GM12872 (cell line): ENCODE measurements around the gene ACTRT2.

Experiments
- CTCF ChIP-seq: IDR thresholded peaks from 3 replicates; pipeline ENCODE4 v1.5.1; 2011; ENCODE audit warnings: low read depth, mild to moderate bottlenecking, low read length, moderate library complexity; ENCODE audit not compliant: insufficient read depth

The ACTRT2 gene

DNA sequence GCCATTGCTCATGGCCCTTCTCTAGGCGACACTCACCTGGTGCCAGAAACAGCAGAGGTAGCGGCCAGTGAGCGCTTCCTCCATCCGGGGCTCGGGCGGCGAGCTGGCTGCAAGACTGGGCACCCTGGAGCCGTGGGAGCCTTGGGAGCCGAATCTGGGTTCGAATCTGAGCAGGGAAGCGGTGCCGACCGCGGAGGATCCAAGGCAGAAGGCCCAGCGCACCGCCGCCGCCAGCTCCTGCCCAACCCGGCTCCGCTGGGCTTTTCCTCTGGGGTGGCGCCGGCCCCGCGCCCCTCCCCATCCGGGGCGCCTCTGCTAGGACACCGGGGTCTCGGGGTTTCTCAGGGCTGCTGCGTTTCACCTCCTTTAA lies 46.0 kb downstream of the ACTRT2 start:
- TF ChIP-seq CTCF, result no peak

GRCh38 chr1:3067671-3068563 lies 46.6 kb downstream of the ACTRT2 start:
- no peak for TF ChIP-seq CTCF

DNA sequence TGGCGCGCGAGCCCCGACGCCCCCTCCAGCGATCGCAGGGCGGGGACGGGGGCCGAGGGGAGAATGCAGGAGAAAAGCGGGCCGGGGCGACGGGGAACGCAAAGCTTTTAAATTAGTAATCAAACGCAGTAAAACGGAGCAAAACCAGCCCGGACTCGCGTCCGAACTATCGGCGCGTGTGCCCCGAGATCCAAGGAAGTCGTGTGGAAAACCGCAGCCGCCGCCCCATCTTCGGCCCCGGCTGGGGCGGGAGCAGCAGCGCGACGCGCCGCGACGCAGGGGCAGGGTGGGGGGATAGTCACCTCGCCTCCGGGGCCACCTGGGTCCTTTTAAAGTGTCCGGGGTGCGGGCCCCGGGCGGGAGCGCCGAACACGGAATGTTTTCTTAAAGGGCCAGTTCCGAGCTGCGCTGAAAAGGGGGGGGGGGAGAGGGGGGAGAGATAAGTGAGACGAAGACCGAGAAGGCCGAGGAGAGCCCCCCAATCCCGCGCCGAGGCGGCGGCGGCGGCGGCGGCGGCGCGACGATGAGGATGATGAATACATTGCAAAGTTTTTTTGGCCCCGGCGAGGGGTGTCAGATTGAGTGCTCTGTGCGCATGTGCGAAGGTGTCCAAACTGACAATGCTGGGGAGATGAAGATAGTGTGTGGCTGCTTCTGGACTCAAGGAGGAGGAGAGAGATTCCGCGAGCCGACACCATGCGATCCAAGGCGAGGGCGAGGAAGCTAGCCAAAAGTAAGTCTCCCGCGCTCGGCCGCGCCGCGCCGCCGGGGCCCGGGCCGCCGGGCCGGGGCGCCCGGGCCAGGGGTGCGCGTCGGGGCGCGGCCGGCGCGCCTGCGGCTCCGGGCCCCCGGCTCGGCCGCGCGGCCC lies 47.5 kb downstream of the ACTRT2 start, which contains the start of gene PRDM16:
Gene PRDM16 (plus strand): TSS at position 640 of the 868 bp plus-strand sequence. CDS start 57 bp downstream, at position 697.
- no peak for TF ChIP-seq CTCF

- no peak for TF ChIP-seq CTCF
Measured at GRCh38 chr1:3069491-3070308, 48.4 kb downstream of the ACTRT2 start.

DNA sequence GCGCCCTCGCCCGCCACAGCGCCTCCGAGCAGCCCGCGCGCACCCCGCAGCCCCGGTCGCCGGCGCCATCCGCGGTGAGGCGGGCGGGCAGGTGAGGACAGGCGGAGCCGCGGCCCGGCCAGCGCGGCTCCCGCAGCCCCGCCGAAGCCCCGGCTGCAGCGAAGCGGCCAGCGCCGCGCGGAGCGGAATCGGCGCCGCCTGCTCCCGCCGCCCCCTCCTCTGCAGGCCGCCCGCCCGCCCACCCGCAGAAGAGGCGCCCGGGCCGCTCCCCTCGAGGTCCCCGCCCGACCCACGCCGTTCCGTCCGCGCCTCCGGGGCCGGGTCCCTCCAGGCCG lies 49.0 kb downstream of the ACTRT2 start:
- TF ChIP-seq CTCF, result no peak

GRCh38 chr1:3070644-3071564 lies 49.6 kb downstream of the ACTRT2 start:
- no peak for TF ChIP-seq CTCF
